HCT116 (cell line): ENCODE measurements around the gene SNCAIP. TPM values are rescaled to one million over a fixed set of nuclear protein-coding genes. Genes with fewer than 3 reads are reported as not detected.

Source experiments
- total RNA-seq: library from RNA; stranded (reverse); gene quantifications from one replicate; pipeline ENCODE4 v1.2.1, GENCODE V29; 2021; ENCODE audit not compliant: unreplicated experiment

Gene SNCAIP
- total RNA-seq, 1 experiment from 2014 or later: not detected

Other genes starting within 250 kb of the SNCAIP start
- 0.12 TPM for gene LOX, start 234.0 kb upstream of the SNCAIP start, total RNA-seq
- 0.37 TPM for gene ZNF474, start 182.7 kb upstream of the SNCAIP start, total RNA-seq